Vagina (tissue), 2 donors: Measurements from ENCODE around the gene ELOVL3. TPM values are rescaled to one million over a fixed set of nuclear protein-coding genes. Genes with fewer than 3 reads are reported as not detected.

Source experiments
- DNase-seq, 2 donors: peaks; one replicate each; pipeline ENCODE4 v3.0.0-alpha.2; 2017; ENCODE audit errors: extremely low spot score in 2 of 2
- H3K27ac ChIP-seq: fragments of 200-600 bp; sonication (generic); one replicate; pipeline ENCODE4 v1.5.1; 2019
- H3K27me3 ChIP-seq: fragments of 200-600 bp; sonication (generic); one replicate; pipeline ENCODE4 v1.5.1; 2019
- H3K36me3 ChIP-seq, 2 donors: fragments of 200-600 bp; sonication (generic); one replicate each; pipeline ENCODE4 v1.5.1; 2017 to 2019
- H3K4me1 ChIP-seq: fragments of 200-600 bp; sonication (generic); one replicate; pipeline ENCODE4 v1.5.1; 2019
- H3K4me3 ChIP-seq, 2 donors: fragments of 200-600 bp; sonication (generic); 1 replicate in 1 of 2; 2 replicates in 1 of 2; pipeline ENCODE4 v1.5.1; 2016 to 2019
- H3K9me3 ChIP-seq: fragments of 200-600 bp; sonication (generic); one replicate; pipeline ENCODE4 v1.5.1; 2019
- CTCF ChIP-seq, 3 experiments: fragments of 450-650 bp in 2 of 3; fragments of 200-600 bp in 1 of 3; sonication (generic) in 1 of 3; IDR thresholded peaks; one replicate each; pipeline ENCODE4 v1.5.1; 2017 to 2019; ENCODE audit warnings: antibody characterized with exemption in 3 of 3, mild to moderate bottlenecking in 2 of 3, moderate library complexity in 2 of 3
- POLR2A ChIP-seq, 2 donors: fragments of 450-650 bp; IDR thresholded peaks; one replicate each; pipeline ENCODE4 v1.6.1; 2017; ENCODE audit warnings: antibody characterized with exemption in 2 of 2, mild to moderate bottlenecking in 2 of 2, moderate library complexity in 2 of 2
- POLR2AphosphoS5 ChIP-seq, 2 donors: sonication (generic); formaldehyde crosslinking; IDR thresholded peaks; one replicate each; pipeline ENCODE4 v1.9.0; 2017; ENCODE audit warnings: antibody characterized with exemption in 2 of 2, mild to moderate bottlenecking in 2 of 2, low read depth in 1 of 2; ENCODE audit not compliant: insufficient read depth in 1 of 2
- intact Hi-C: fragments of 100-400 bp; cut with DNase I; formaldehyde crosslinking; loops from one replicate; pipeline ENCODE4 v1.15.1; 2023
- total RNA-seq: library from RNA; depleted of rRNA; stranded (reverse); fragments of >200 nt; gene quantifications from one replicate; pipeline ENCODE4 v1.2.3, GENCODE V29; 2016

ELOVL3 gene
- total RNA-seq, 1 donor from 2014 or later = not detected

- Histone ChIP-seq H3K27me3 (no peaks in the 10 kb centered on the region), H3K9me3 (no peaks in the 10 kb centered on the region), H3K4me1 (peaks cover 18% of the 10 kb centered on the region), H3K27ac (no peak overlapping the region), H3K36me3 (no peaks in the 10 kb centered on the region), H3K4me3 (no peak overlapping the region)
- TF ChIP-seq CTCF (IDR thresholded peaks at IDR 0.05) (no peak), POLR2A (IDR thresholded peaks at IDR 0.05) (no peak), POLR2AphosphoS5 (IDR thresholded peaks at IDR 0.05; ENCODE audit: insufficient read depth in 1 of 2, low read depth in 1 of 2) (no peak)
- intact Hi-C loops = no loop called here
- DNase-seq = no peak
Measured at GRCh38 chr10:102274062-102274461, 48.0 kb downstream of the ELOVL3 start.

- TF ChIP-seq POLR2AphosphoS5 (IDR thresholded peaks at IDR 0.05; ENCODE audit: insufficient read depth in 1 of 2, low read depth in 1 of 2) (no peak), POLR2A (IDR thresholded peaks at IDR 0.05) (no peak), CTCF (IDR thresholded peaks at IDR 0.05) (no peak)
- intact Hi-C loops = no loop called here
- H3K4me3 ChIP-seq = no peak overlapping the region
- DNase-seq = no peak
- no peaks in the 10 kb centered on the region for H3K27me3 ChIP-seq
- peaks cover 18% of the 10 kb centered on the region for H3K4me1 ChIP-seq
- H3K9me3 ChIP-seq = no peaks in the 10 kb centered on the region
- H3K27ac ChIP-seq = no peak overlapping the region
- no peaks in the 10 kb centered on the region for H3K36me3 ChIP-seq
Measured at GRCh38 chr10:102275343-102275742, 49.2 kb downstream of the ELOVL3 start.

- no peak overlapping the region for H3K4me3 ChIP-seq
- TF ChIP-seq POLR2AphosphoS5 (IDR thresholded peaks at IDR 0.05; ENCODE audit: insufficient read depth in 1 of 2, low read depth in 1 of 2) (no peak), CTCF (IDR thresholded peaks at IDR 0.05) (no peak), POLR2A (IDR thresholded peaks at IDR 0.05) (no peak)
- intact Hi-C loops = no loop called here
- H3K9me3 ChIP-seq = no peaks in the 10 kb centered on the region
- no peaks in the 10 kb centered on the region for H3K36me3 ChIP-seq
- no peak for DNase-seq
- H3K27ac ChIP-seq = no peak overlapping the region
- H3K4me1 ChIP-seq = peaks cover 40% of the 10 kb centered on the region
- H3K27me3 ChIP-seq = no peaks in the 10 kb centered on the region
Measured at GRCh38 chr10:102279104-102279503, 53.0 kb downstream of the ELOVL3 start.

Other genes with a start within 250 kb of the ELOVL3 start
- 26.5 TPM for gene ARMH3, start 170.1 kb upstream of the ELOVL3 start, total RNA-seq
- gene HPS6, start 160.9 kb upstream of the ELOVL3 start, total RNA-seq = 29.7 TPM
- gene LDB1, start 105.9 kb upstream of the ELOVL3 start, total RNA-seq = 62.6 TPM
- 29.5 TPM for gene PPRC1, start 93.3 kb upstream of the ELOVL3 start, total RNA-seq
- 61.9 TPM for gene NOLC1, start 73.9 kb upstream of the ELOVL3 start, total RNA-seq
- not detected for gene PITX3, start 15.2 kb downstream of the ELOVL3 start, total RNA-seq
- 48.9 TPM for gene GBF1, start 19.2 kb downstream of the ELOVL3 start, total RNA-seq
- gene NFKB2, start 169.4 kb downstream of the ELOVL3 start, total RNA-seq = 26.8 TPM
- 6.4 TPM for gene PSD, start 192.5 kb downstream of the ELOVL3 start, total RNA-seq
- gene FBXL15, start 194.5 kb downstream of the ELOVL3 start, total RNA-seq = 27.7 TPM
- gene CUEDC2, start 206.3 kb downstream of the ELOVL3 start, total RNA-seq = 52.1 TPM
- gene C10orf95, start 225.2 kb downstream of the ELOVL3 start, total RNA-seq = not detected